ENCODE data around the gene ZFAND6. TPM values are rescaled to one million over a fixed set of nuclear protein-coding genes. Genes with fewer than 3 reads are reported as not detected.

The ZFAND6 gene
- total and polyA plus RNA-seq, 8 donors, result 71.0 to 137 (median 117) TPM

DNA sequence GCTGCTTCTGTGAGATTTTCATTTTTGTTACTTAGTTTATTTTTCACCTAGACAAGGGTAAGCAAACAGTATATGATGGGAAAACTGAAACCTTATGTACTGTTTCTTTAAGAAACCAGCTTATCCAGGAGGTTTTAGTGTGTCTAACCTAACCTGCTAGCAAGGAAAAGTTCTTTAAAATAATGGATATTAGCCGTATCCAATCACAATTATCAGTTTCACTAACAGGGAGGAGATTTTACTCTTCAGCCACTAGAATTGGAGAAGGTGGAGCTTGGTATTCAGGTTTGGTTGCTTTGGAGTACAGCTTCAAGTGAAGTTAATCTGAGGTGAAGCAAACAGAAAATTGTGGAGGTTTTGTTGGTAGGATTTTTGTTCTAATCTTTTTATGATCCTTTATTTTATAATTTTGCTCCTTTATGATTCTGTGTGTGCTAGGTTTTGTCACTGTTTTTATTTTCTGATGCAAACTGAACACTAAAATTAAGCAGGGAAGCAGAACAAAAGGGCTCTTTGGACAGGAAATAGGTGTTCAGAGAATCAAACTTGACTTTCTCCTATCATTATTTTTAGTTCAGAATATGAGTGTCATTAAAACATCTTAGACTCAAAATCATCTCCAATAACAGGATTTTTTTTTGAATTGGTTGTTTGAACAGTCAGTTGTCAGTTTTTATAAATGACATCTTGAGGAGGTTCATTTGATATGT is 13.0 kb downstream of the ZFAND6 start:
- Histone ChIP-seq H3K9me3 (no peaks in the 10 kb centered on the region), H3K27ac (peak overlapping the region; percentile 2 to 10), H3K36me3 (no peaks in the 10 kb centered on the region), H3K27me3 (no peaks in the 10 kb centered on the region), H3K4me3 (peak overlapping the region; percentile 16 to 32), H3K4me1 (peaks cover 18 to 64% of the 10 kb centered on the region in 2 donors)
- ATAC-seq (peak; percentile 95), DNase-seq (peak in 2 of 4 donors; percentile 73 to 89)
- intact Hi-C loops (cut with DNase I), result no loop called here
- no peak for TF ChIP-seq CTCF (IDR thresholded peaks at IDR 0.05)

GRCh38 chr15:80073197-80073596 is 13.7 kb downstream of the ZFAND6 start:
- no peaks in the 10 kb centered on the region for H3K36me3 ChIP-seq
- ATAC-seq (no peak), DNase-seq (no peak)
- no peaks in the 10 kb centered on the region for H3K27me3 ChIP-seq
- no peak for TF ChIP-seq CTCF (IDR thresholded peaks at IDR 0.05)
- H3K9me3 ChIP-seq, result no peaks in the 10 kb centered on the region
- peaks cover 18 to 64% of the 10 kb centered on the region in 2 donors for H3K4me1 ChIP-seq
- H3K27ac ChIP-seq, result no peak overlapping the region
- H3K4me3 ChIP-seq, result peak overlapping the region; percentile 16 to 32
- intact Hi-C loops (cut with DNase I), result no loop called here

GRCh38 chr15:80076321-80077318 is 17.1 kb downstream of the ZFAND6 start:
- H3K36me3 ChIP-seq, result no peaks in the 10 kb centered on the region
- H3K4me1 ChIP-seq, result peaks cover 8 to 48% of the 10 kb centered on the region in 2 donors
- DNase-seq, result no peak
- ATAC-seq, result peak; percentile 78
- no peak overlapping the region for H3K27ac ChIP-seq
- no peak overlapping the region for H3K4me3 ChIP-seq
- no peaks in the 10 kb centered on the region for H3K9me3 ChIP-seq
- H3K27me3 ChIP-seq, result no peaks in the 10 kb centered on the region
- no peak for TF ChIP-seq CTCF (IDR thresholded peaks at IDR 0.05)
- intact Hi-C loops (cut with DNase I), result no loop called here

- ATAC-seq (no peak), DNase-seq (no peak)
- Histone ChIP-seq H3K27ac (peak overlapping the region in 1 of 2 donors; percentile 16), H3K4me1 (peaks cover 0 to 13% of the 10 kb centered on the region in 2 donors), H3K9me3 (no peaks in the 10 kb centered on the region), H3K4me3 (no peak overlapping the region), H3K36me3 (no peaks in the 10 kb centered on the region), H3K27me3 (no peaks in the 10 kb centered on the region)
- no peak for TF ChIP-seq CTCF (IDR thresholded peaks at IDR 0.05)
- intact Hi-C loops (cut with DNase I), result no loop called here
Observed at GRCh38 chr15:80081390-80081789, 21.9 kb downstream of the ZFAND6 start.

DNA sequence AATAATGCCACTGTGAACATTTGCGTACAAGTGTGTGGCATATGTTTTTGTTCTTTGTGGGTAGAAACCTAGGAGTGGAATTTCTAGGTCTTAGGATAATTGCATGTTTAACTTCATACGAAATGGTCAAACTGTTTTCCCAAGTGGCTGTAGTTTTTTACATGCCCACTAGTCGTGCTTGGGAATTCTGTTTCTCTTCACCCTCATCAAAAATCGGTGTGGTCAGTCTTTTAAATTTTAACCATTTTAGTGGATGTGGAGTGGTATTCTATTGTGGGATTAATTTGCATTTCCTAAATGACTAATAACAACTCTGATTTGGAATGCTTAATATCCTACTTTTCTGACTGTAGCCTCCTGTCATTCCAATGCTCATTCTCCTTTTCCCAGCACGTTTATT is 27.6 kb downstream of the ZFAND6 start:
- H3K4me1 ChIP-seq, result no peaks in the 10 kb centered on the region
- no peak overlapping the region for H3K4me3 ChIP-seq
- H3K36me3 ChIP-seq, result no peaks in the 10 kb centered on the region
- DNase-seq, result no peak
- no peak for ATAC-seq
- no peaks in the 10 kb centered on the region for H3K27me3 ChIP-seq
- intact Hi-C loops (cut with DNase I), result no loop called here
- no peak for TF ChIP-seq CTCF (IDR thresholded peaks at IDR 0.05)
- no peak overlapping the region for H3K27ac ChIP-seq
- H3K9me3 ChIP-seq, result no peaks in the 10 kb centered on the region

Measured in left lung (tissue), 10 donors.